Panc1 (cell line): ENCODE results near the gene CRYGD. TPM values are rescaled to one million over a fixed set of nuclear protein-coding genes. Genes with fewer than 3 reads are reported as not detected.

ENCODE experiments used
- total RNA-seq: library from RNA; stranded (reverse); gene quantifications from one replicate; pipeline ENCODE4 v1.2.1, GENCODE V29; 2021; ENCODE audit not compliant: unreplicated experiment

The CRYGD gene
- total RNA-seq, 1 experiment from 2014 or later: not detected

Other genes starting within 250 kb of the CRYGD start
- gene PLEKHM3, start 99.0 kb downstream of the CRYGD start, total RNA-seq: 2.5 TPM
- not detected for gene CRYGC, start 5.3 kb upstream of the CRYGD start, total RNA-seq
- gene CRYGB, start 21.6 kb upstream of the CRYGD start, total RNA-seq: not detected
- not detected for gene CRYGA, start 39.1 kb upstream of the CRYGD start, total RNA-seq
- not detected for gene C2orf80, start 65.5 kb upstream of the CRYGD start, total RNA-seq
- gene IDH1, start 130.5 kb upstream of the CRYGD start, total RNA-seq: 80.2 TPM
- gene PIKFYVE, start 141.7 kb upstream of the CRYGD start, total RNA-seq: 34.8 TPM